Superior temporal gyrus (tissue), 1 donor: ENCODE data around the gene VAT1L.

Experiments
- DNase-seq: peaks from one replicate; pipeline ENCODE4 v3.0.0-alpha.2; 2016; ENCODE audit errors: extremely low spot score

VAT1L gene

GRCh38 chr16:77869997-77870813 is 81.8 kb downstream of the VAT1L start:
- DNase-seq = no peak

GRCh38 chr16:77871932-77872331 is 83.6 kb downstream of the VAT1L start:
- no peak for DNase-seq

- DNase-seq = no peak
These were observed 84.7 kb downstream of the VAT1L start for GRCh38 chr16:77873066-77873465.

- DNase-seq = no peak
These were observed 86.0 kb downstream of the VAT1L start for GRCh38 chr16:77874347-77874746.

GRCh38 chr16:77876776-77877175 is 88.4 kb downstream of the VAT1L start:
- no peak for DNase-seq

GRCh38 chr16:77877712-77878347 is 89.5 kb downstream of the VAT1L start:
- DNase-seq = no peak

- DNase-seq = no peak
These were observed 93.1 kb downstream of the VAT1L start for GRCh38 chr16:77881355-77882030.

- DNase-seq = no peak
These were observed 94.0 kb downstream of the VAT1L start for GRCh38 chr16:77882358-77882757.

GRCh38 chr16:77885571-77886295 is 97.4 kb downstream of the VAT1L start:
- no peak for DNase-seq

- DNase-seq = peak; percentile 45
These were observed 100.5 kb downstream of the VAT1L start for GRCh38 chr16:77888871-77889270.

- DNase-seq = no peak
These were observed 101.7 kb downstream of the VAT1L start for GRCh38 chr16:77890075-77890474.

- no peak for DNase-seq
These were observed 105.8 kb downstream of the VAT1L start for GRCh38 chr16:77894162-77894561.

- no peak for DNase-seq
These were observed 107.6 kb downstream of the VAT1L start for GRCh38 chr16:77895962-77896361.

- DNase-seq = no peak
These were observed 108.2 kb downstream of the VAT1L start for GRCh38 chr16:77896415-77897128.

GRCh38 chr16:77897129-77897437 is 108.7 kb downstream of the VAT1L start:
- no peak for DNase-seq

GRCh38 chr16:77897831-77898605 is 109.7 kb downstream of the VAT1L start:
- DNase-seq = no peak

GRCh38 chr16:77898671-77899211 is 110.4 kb downstream of the VAT1L start:
- no peak for DNase-seq

GRCh38 chr16:77899416-77899815 is 111.1 kb downstream of the VAT1L start:
- no peak for DNase-seq

GRCh38 chr16:77905374-77905920 is 117.1 kb downstream of the VAT1L start:
- DNase-seq = no peak

GRCh38 chr16:77910021-77910420 is 121.7 kb downstream of the VAT1L start:
- no peak for DNase-seq
